LNCAP (cell line): ENCODE data around the gene NEU4.

Experiments used
- CTCF ChIP-seq: fragments of 450-650 bp; IDR thresholded peaks from 2 replicates; pipeline ENCODE4 v1.5.1; 2017; ENCODE audit warnings: mild to moderate bottlenecking

Gene NEU4

GRCh38 chr2:241860184-241861078, 51.4 kb downstream of the NEU4 start:
- no peak for TF ChIP-seq CTCF

- no peak for TF ChIP-seq CTCF
Measured at GRCh38 chr2:241861264-241861663, 52.3 kb downstream of the NEU4 start.

GRCh38 chr2:241862093-241862492, 53.1 kb downstream of the NEU4 start:
- no peak for TF ChIP-seq CTCF

GRCh38 chr2:241862775-241863535, 54.0 kb downstream of the NEU4 start:
- TF ChIP-seq CTCF, result no peak

- TF ChIP-seq CTCF, result no peak
Measured at GRCh38 chr2:241863536-241863954, 54.6 kb downstream of the NEU4 start.

GRCh38 chr2:241864168-241864849, 55.3 kb downstream of the NEU4 start:
- TF ChIP-seq CTCF, result no peak

GRCh38 chr2:241864850-241865213, 55.8 kb downstream of the NEU4 start:
- TF ChIP-seq CTCF, result no peak
